Suprapubic skin (tissue), 4 donors: ENCODE measurements around the gene TNRC6B. TPM values are rescaled to one million over a fixed set of nuclear protein-coding genes. Genes with fewer than 3 reads are reported as not detected.

Experiments used
- DNase-seq, 2 donors: peaks; one replicate each; pipeline ENCODE4 v3.0.0-alpha.2; 2019; ENCODE audit warnings: low spot score in 2 of 2
- H3K27ac ChIP-seq: fragments of 200-600 bp; sonication (generic); one replicate; pipeline ENCODE4 v1.5.1; 2019
- H3K27me3 ChIP-seq: fragments of 200-600 bp; sonication (generic); one replicate; pipeline ENCODE4 v1.5.1; 2019
- H3K36me3 ChIP-seq: fragments of 200-600 bp; sonication (generic); one replicate; pipeline ENCODE4 v1.5.1; 2019
- H3K4me1 ChIP-seq: fragments of 200-600 bp; sonication (generic); one replicate; pipeline ENCODE4 v1.5.1; 2019
- H3K4me3 ChIP-seq: fragments of 200-600 bp; sonication (generic); one replicate; pipeline ENCODE4 v1.5.1; 2019; ENCODE audit warnings: mild to moderate bottlenecking
- H3K9me3 ChIP-seq: fragments of 200-600 bp; sonication (generic); one replicate; pipeline ENCODE4 v1.5.1; 2019
- CTCF ChIP-seq, 2 donors: fragments of 200-600 bp in 1 of 2; fragments of 450-650 bp in 1 of 2; sonication (generic) in 1 of 2; IDR thresholded peaks; one replicate each; pipeline ENCODE4 v1.5.1; 2016 to 2019; ENCODE audit warnings: antibody characterized with exemption in 2 of 2, mild to moderate bottlenecking in 1 of 2, moderate library complexity in 1 of 2
- EP300 ChIP-seq: sonication (generic); formaldehyde crosslinking; IDR thresholded peaks from one replicate; pipeline ENCODE4 v1.6.1; 2017; ENCODE audit warnings: antibody characterized with exemption
- POLR2A ChIP-seq, 2 donors: fragments of 450-650 bp; IDR thresholded peaks; one replicate each; pipeline ENCODE4 v1.6.1; 2017; ENCODE audit warnings: antibody characterized with exemption in 2 of 2, mild to moderate bottlenecking in 2 of 2, moderate library complexity in 2 of 2
- POLR2AphosphoS5 ChIP-seq, 3 donors: sonication (generic); formaldehyde crosslinking; IDR thresholded peaks; one replicate each; pipeline ENCODE4 v1.6.1; 2017; ENCODE audit warnings: antibody characterized with exemption in 3 of 3
- WGBS: methylation state at CpG from one replicate; pipeline ENCODE4 v1.1.5; 2018; 5-methylcytosine and 5-hydroxymethylcytosine counted together
- total RNA-seq, 4 donors: library from RNA; depleted of rRNA; stranded (reverse); fragments of >200 nt; gene quantifications; one replicate each; pipeline ENCODE4 v1.1.0, GENCODE V29; 2016

Gene TNRC6B
- total RNA-seq, 4 donors from 2014 or later, result 44.2 to 179 (median 55.5) TPM

DNA sequence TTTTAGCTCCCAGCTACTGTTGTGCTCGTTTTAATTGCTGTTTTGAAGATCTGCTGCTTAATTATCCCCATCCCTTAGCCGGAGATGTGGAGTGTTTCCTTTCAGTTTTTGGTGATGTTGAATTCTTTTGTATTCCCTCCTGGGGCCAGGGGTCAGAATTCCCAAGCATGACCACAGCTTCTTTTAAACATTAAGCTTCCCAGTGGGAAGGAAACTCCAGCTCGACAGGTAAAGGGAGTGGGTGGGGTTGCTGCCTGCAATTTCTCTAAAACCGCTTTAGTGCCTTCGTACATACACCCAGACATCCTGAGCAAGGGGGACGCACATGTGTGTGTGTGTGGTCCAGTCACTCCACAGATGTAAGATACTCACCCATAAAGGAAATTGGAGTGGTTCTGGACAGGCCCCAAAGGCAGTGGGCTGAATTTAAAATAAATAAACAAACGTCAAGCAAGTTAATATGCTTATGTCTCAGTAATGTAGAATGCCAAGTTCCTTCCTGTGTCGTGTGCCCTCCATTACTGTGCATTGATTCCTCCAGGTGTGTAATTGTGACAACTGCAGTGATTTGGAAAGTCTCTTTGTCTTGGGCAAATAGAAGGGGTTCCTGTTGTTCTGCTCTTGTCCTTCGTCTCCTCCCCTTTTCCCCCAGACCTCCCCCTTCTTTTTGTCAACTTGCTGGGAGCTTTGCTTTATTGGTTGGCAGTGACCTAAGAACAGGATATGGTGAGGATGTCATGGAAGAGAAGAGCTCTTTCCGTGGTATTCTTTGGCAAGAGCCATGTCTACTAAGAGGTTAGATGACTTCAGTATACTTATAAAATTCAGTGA, 149.4 kb downstream of the TNRC6B start:
- no peaks in the 10 kb centered on the region for H3K9me3 ChIP-seq
- peaks cover 38% of the 10 kb centered on the region for H3K36me3 ChIP-seq
- no peak overlapping the region for H3K4me3 ChIP-seq
- DNase-seq, result no peak
- WGBS, result 64% methylated on average over 10 of the region's 10 CpGs
- H3K27me3 ChIP-seq, result no peaks in the 10 kb centered on the region
- H3K4me1 ChIP-seq, result peaks cover 3% of the 10 kb centered on the region
- H3K27ac ChIP-seq, result peak overlapping the region; percentile 16
- TF ChIP-seq POLR2A (IDR thresholded peaks at IDR 0.05) (no peak), POLR2AphosphoS5 (IDR thresholded peaks at IDR 0.05) (no peak), EP300 (no peak)

DNA sequence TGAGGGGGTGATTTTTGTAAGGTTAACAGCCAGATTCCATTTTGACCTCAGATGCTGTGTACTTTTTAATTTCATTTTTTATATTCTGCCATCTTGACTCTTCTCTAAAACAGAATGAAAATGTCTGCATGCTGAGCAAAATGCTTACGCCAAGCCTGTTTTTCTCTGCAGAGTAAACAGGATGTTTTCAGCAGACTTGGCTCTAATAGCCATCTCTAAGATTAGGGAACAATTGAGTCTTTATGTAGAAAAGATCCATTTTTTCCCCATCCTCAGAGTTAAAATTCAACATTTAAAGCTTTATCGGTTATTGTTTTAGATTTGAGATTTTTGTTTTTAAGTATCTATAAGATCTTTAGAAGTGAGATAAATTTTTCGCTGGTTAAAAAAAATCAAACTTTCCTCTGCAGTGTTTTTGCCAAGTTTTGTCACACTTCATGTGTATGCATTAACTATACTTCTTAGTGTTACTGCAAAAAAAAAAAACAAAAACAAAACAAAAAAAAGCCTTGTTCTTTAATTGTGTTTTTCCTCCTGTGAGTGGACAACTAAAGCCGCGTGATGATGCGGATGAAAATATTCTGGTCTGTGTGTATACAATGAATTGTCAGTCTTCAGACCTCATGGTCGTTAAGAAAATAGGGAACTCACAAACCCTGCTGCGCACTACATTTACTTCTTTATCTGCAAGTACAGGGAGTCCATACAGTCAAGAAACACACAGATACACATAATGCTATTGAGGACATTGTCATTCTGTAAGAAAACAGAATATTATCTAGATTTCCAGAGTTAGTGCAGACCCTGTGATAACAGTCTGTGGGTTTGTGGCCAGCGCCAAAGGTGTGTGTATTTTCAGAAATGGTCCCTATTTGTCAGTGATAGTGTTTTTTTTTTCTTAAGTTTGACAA, 151.1 kb downstream of the TNRC6B start:
- H3K4me3 ChIP-seq, result no peak overlapping the region
- TF ChIP-seq EP300 (no peak), POLR2A (IDR thresholded peaks at IDR 0.05) (no peak), CTCF (IDR thresholded peaks at IDR 0.05) (no peak), POLR2AphosphoS5 (IDR thresholded peaks at IDR 0.05) (no peak)
- no peaks in the 10 kb centered on the region for H3K9me3 ChIP-seq
- no peak for DNase-seq
- 84% methylated on average over 9 of the region's 9 CpGs for WGBS
- H3K4me1 ChIP-seq, result peaks cover 3% of the 10 kb centered on the region
- H3K36me3 ChIP-seq, result peaks cover 33% of the 10 kb centered on the region
- H3K27me3 ChIP-seq, result no peaks in the 10 kb centered on the region
- H3K27ac ChIP-seq, result no peak overlapping the region

DNA sequence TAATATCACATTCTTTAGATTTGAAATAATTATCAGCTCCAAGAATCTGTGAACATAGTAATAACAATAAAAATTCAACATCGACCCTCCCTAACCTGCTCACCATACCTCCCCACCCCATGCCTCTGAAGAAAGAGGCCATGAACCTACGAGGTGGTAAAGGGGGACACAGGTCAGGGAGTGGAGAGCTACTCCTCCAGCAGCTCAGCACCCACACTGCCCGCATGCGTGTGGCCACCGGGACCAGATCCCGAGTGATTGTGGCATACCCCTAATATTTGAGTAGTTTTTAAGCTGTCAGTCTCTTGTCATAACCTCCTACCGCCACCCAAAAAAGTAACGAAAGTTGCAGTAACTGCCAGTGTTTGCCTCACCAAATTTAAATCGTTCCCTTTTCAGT, 151.7 kb downstream of the TNRC6B start:
- no peaks in the 10 kb centered on the region for H3K9me3 ChIP-seq
- peaks cover 3% of the 10 kb centered on the region for H3K4me1 ChIP-seq
- H3K27me3 ChIP-seq, result no peaks in the 10 kb centered on the region
- H3K4me3 ChIP-seq, result no peak overlapping the region
- TF ChIP-seq POLR2AphosphoS5 (IDR thresholded peaks at IDR 0.05), result no peak
- no peak for TF ChIP-seq EP300
- no peak for TF ChIP-seq CTCF (IDR thresholded peaks at IDR 0.05)
- TF ChIP-seq POLR2A (IDR thresholded peaks at IDR 0.05), result no peak
- no peak overlapping the region for H3K27ac ChIP-seq
- peaks cover 34% of the 10 kb centered on the region for H3K36me3 ChIP-seq
- 85% methylated on average over 9 of the region's 9 CpGs for WGBS
- DNase-seq, result no peak

GRCh38 chr22:40330086-40330485, 152.4 kb downstream of the TNRC6B start:
- Histone ChIP-seq H3K27ac (no peak overlapping the region), H3K27me3 (no peaks in the 10 kb centered on the region), H3K36me3 (peaks cover 34% of the 10 kb centered on the region), H3K4me3 (no peak overlapping the region), H3K4me1 (peaks cover 3% of the 10 kb centered on the region), H3K9me3 (no peaks in the 10 kb centered on the region)
- no peak for DNase-seq
- TF ChIP-seq POLR2A (IDR thresholded peaks at IDR 0.05) (no peak), EP300 (no peak), CTCF (IDR thresholded peaks at IDR 0.05) (no peak), POLR2AphosphoS5 (IDR thresholded peaks at IDR 0.05) (no peak)
- 65% methylated on average over 4 of the region's 4 CpGs for WGBS

- no peak for DNase-seq
- Histone ChIP-seq H3K27ac (no peak overlapping the region), H3K4me1 (peaks cover 3% of the 10 kb centered on the region), H3K9me3 (no peaks in the 10 kb centered on the region), H3K36me3 (peaks cover 30% of the 10 kb centered on the region), H3K4me3 (no peak overlapping the region), H3K27me3 (no peaks in the 10 kb centered on the region)
- TF ChIP-seq EP300 (no peak), CTCF (IDR thresholded peaks at IDR 0.05) (no peak), POLR2AphosphoS5 (IDR thresholded peaks at IDR 0.05) (no peak), POLR2A (IDR thresholded peaks at IDR 0.05) (no peak)
- 85% methylated on average over 10 of the region's 10 CpGs for WGBS
These were observed 152.9 kb downstream of the TNRC6B start for GRCh38 chr22:40330615-40331014.
